Sciatic nerve (tissue), 2 donors: ENCODE measurements around the gene SEC14L1. TPM values are rescaled to one million over a fixed set of nuclear protein-coding genes. Genes with fewer than 3 reads are reported as not detected.

ENCODE experiments used
- ATAC-seq: fragments of 200-7000 bp; cut with Tn5 transposase; one replicate; pipeline ENCODE4 v1.9.1; 2020; ENCODE audit warnings: mild to moderate bottlenecking, moderate library complexity
- DNase-seq: peaks from one replicate; pipeline ENCODE4 v3.0.0-alpha.2; 2020; ENCODE audit warnings: low spot score
- intact Hi-C: fragments of 100-400 bp; cut with DNase I; formaldehyde crosslinking; loops from one replicate; pipeline ENCODE4 v1.14.2; 2022
- total RNA-seq: library from RNA; stranded (reverse); fragmentation: NEBNext Ultra II Directional; extraction: Animal tissue kit (Norgen Biotek cat#: 25700); gene quantifications from one replicate; pipeline ENCODE4 v1.2.1, GENCODE V29; 2021
- donor health status: DM: no; HTN: no; CAD: no.
- donor health status: DM: no; HTN: no; CAD: no.

The SEC14L1 gene
- total RNA-seq, 1 donor from 2014 or later, result 130 TPM

- ATAC-seq (no peak), DNase-seq (peak; percentile 27)
- intact Hi-C loops, result loop anchor here (10.0 kb wide), 2 partner anchors 51 to 111 kb away; no protein-coding TSS in a partner anchor
Observed at GRCh38 chr17:77205396-77206125, 64.8 kb downstream of the SEC14L1 start.

DNA sequence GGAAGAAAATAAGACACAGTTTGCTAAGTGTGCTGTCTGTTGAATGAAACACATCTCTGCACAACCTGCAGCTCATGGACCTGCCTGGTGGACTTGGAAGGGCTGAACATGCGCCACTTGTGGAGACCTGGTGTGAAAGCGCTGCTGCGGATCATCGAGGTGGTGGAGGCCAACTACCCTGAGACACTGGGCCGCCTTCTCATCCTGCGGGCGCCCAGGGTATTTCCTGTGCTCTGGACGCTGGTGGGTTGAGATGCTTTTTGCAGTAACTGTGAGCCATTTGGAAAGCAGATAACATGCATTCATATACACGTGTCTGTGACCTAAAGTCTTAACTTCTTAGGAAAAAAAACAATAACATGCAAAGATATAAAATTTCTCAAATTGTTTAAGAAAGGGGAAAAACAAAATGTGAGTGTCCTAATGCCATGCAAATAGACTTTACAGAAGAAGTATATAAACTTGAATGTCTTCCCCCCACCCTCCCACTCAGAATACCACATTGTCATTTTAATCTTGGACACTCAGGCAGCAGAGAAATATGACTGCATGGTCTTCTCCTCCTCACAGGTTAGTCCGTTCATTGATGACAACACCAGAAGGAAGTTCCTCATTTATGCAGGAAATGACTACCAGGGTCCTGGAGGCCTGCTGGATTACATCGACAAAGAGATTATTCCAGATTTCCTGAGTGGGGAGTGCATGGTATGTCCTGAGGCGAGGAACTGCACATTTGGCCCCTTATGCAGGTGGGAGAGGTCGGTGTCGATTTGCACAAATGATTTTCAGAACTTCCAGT is 65.6 kb downstream of the SEC14L1 start:
- intact Hi-C loops, result loop anchor here (10.0 kb wide), 2 partner anchors 52 to 112 kb away; no protein-coding TSS in a partner anchor
- DNase-seq, result peak; percentile 42
- ATAC-seq, result no peak

- peak; percentile 18 for DNase-seq
- intact Hi-C loops, result loop anchor here (10.0 kb wide), 2 partner anchors 53 to 113 kb away; no protein-coding TSS in a partner anchor
- ATAC-seq, result no peak
Observed at GRCh38 chr17:77207689-77208216, 67.0 kb downstream of the SEC14L1 start.

DNA sequence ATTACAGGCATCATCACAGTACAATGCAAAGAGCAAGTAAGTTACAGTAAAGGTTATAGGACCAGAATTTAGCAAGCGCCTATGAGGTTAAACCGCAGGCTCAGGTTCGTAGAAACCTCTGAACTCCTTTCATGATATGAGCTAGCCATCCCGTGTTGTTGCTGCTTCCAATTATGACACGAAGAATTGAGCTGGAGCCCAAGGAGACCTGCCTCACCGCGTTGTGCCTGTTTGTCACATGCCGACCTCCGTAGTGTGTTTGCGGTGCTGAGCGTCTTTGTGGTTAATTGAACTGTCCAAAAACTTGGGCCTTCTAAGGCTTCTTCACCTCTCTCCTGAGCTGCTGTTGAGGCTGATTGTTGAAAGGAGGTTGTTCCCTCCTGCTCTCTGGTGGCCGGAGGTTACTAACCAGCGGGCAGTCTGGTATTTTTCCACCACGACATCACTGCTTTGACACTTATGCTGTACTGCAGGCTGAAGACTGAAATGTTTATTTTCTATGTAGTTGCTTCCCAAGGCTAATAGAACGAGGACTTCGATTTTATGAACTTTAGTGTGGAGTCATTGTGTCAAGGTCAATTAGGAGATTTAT is 67.5 kb downstream of the SEC14L1 start:
- ATAC-seq (peak; percentile 82), DNase-seq (peak; percentile 63)
- intact Hi-C loops, result loop anchor here (10.0 kb wide), 2 partner anchors 54 to 114 kb away; no protein-coding TSS in a partner anchor

DNA sequence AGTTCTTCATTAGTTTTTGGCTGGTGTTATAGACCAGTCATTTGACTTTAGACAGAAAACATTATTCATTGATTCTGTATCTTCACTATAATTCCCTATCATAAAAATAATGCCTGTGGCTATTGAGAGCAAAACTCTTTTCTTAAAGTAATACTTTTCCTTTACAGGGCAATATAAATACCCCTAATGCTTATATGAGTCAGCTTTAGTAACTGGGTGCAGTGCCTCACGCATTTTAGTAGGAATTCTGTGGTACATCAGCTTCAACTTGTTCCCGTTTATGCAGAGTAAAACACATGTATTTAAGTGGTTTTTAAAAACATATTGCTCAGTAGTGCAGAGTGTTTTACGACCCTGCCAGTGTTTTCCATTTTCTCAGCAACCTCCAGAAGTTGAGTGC is 68.1 kb downstream of the SEC14L1 start:
- ATAC-seq (no peak), DNase-seq (no peak)
- intact Hi-C loops, result loop anchor here (10.0 kb wide), 2 partner anchors 54 to 114 kb away; no protein-coding TSS in a partner anchor

- intact Hi-C loops, result loop anchor here (10.0 kb wide), 2 partner anchors 55 to 115 kb away; no protein-coding TSS in a partner anchor
- DNase-seq, result peak; percentile 52
- ATAC-seq, result no peak
Observed at GRCh38 chr17:77209330-77209748, 68.6 kb downstream of the SEC14L1 start.

DNA sequence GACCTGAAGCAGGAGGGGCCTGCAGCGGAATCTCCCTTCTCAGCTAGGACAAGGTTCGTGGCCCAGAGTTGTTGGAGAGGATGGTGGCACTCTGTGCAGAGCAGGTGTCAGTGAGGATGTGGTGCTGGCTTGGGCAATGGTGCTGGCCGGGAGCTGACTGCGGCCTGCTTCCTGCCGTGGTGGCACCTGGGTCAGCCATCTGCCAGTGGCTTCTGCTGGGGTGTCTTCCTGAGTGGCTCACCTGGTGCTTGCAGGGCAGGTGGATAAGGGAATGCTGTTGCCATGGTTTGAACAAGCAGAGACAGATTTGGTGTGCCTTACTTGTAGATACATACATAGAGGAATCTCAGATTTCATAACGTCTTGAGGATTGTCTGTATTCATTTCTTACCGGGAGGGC is 69.6 kb downstream of the SEC14L1 start:
- ATAC-seq (no peak), DNase-seq (peak; percentile 34)
- intact Hi-C loops, result no loop called here

- no peak for ATAC-seq
- peak; percentile 48 for DNase-seq
- intact Hi-C loops, result no loop called here
Observed at GRCh38 chr17:77210946-77211541, 70.3 kb downstream of the SEC14L1 start.

- intact Hi-C loops, result no loop called here
- ATAC-seq, result no peak
- no peak for DNase-seq
Observed at GRCh38 chr17:77211681-77212080, 70.9 kb downstream of the SEC14L1 start.

- peak; percentile 52 for DNase-seq
- intact Hi-C loops, result no loop called here
- peak; percentile 11 for ATAC-seq
Observed at GRCh38 chr17:77212081-77212832, 71.5 kb downstream of the SEC14L1 start.

DNA sequence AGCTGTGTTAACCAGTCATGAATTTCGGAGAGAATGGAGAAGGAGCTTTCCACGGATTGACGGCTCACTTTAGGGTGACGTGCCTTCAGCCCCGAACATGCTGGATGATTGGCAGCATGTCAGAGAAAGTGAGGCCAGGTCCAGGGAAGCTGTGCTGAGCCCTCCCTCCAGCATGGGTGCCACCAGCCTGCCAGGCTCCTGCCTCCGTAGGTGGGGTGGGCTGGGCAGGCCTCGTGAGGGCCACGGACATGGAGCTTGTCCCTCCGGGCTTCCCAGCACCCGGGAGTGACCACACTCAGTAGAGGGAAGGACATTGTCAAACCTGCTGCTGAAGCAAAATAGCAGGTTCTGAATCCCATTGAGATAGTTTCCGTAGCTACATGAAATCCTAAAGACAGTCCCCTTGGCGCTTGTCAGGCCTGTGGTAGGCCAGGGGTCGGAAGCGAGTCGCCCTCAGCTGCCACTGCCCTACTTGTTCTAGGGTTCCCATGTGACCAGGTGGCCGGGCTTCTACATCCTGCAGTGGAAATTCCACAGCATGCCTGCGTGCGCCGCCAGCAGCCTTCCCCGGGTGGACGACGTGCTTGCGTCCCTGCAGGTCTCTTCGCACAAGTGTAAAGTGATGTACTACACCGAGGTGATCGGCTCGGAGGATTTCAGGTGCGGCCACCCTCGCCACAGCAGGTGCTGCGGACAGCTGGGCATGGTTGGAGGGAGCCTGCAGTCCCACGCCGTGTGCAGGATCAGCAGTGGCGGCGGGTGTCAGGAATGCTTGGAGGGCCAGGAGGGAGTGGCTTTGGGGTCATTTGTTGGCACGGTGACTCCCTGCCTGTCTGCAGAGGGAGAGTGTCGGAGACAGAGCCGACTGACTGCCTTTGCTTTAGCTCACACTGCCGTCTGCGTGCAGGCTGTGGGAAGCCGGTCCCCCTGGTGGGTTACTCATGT is 72.3 kb downstream of the SEC14L1 start:
- DNase-seq, result peak; percentile 59
- intact Hi-C loops, result no loop called here
- peak; percentile 8 for ATAC-seq

GRCh38 chr17:77213778-77214132 is 73.0 kb downstream of the SEC14L1 start:
- peak; percentile 56 for DNase-seq
- intact Hi-C loops, result no loop called here
- no peak for ATAC-seq

DNA sequence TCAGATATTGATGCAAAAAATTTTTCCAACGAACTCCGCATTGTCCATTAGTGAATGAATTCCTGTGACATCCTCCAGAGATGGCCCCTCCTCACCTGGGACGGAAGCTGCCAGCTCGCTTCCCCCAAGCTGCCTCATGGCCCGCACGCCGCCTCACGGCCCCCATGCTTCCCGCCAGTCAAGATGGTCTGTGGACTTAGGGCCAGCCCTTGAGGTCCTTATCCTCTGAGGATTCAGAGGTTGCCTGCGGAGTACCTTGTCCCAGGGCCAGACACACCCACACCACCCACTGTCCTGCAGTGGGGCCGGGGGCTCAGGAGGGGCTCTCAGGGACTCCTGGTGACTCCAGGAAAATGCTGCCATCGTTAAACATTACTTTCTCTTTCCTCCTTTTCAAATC is 73.6 kb downstream of the SEC14L1 start:
- intact Hi-C loops, result no loop called here
- ATAC-seq, result no peak
- DNase-seq, result no peak

DNA sequence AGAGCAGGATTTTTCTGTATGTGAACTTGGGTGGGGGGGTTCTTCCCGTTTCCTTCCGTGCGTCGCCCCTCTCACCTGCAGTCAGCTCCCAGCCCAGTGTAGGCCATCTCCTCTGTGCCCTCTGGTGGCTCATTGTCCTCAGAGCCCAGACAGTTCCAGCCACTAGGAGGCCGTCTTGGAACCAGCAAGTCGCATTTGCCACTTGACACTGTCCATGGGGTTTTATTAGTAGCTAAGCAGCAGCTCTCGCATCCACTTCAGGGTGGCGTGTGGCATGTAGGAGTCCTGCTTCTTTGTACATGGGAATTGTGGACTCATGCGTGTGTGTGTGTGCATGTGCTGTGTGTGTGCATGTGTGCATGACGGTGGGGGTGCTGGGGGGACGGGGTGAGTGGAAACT is 74.0 kb downstream of the SEC14L1 start:
- ATAC-seq, result peak; percentile 61
- intact Hi-C loops, result no loop called here
- no peak for DNase-seq

- ATAC-seq, result peak; percentile 58
- no peak for DNase-seq
- intact Hi-C loops, result no loop called here
Observed at GRCh38 chr17:77215281-77215680, 74.5 kb downstream of the SEC14L1 start.

GRCh38 chr17:77216486-77216885 is 75.7 kb downstream of the SEC14L1 start:
- intact Hi-C loops, result no loop called here
- ATAC-seq (no peak), DNase-seq (no peak)

- DNase-seq, result no peak
- intact Hi-C loops, result no loop called here
- no peak for ATAC-seq
Observed at GRCh38 chr17:77217123-77217522, 76.4 kb downstream of the SEC14L1 start.
